DMS114 treated with DMSO at 0.1 percent for 48 hours (cell line): ENCODE results near the gene OR6V1.
A peak's percentile ranks its signal among the peaks of the same experiment; 100 is the strongest.

Source experiments
- DNase-seq: peaks from one replicate; lab custom pipeline; 2025; ENCODE audit not compliant: unreplicated experiment; lab: John Stamatoyannopoulos, UW

The OR6V1 gene, protein sequence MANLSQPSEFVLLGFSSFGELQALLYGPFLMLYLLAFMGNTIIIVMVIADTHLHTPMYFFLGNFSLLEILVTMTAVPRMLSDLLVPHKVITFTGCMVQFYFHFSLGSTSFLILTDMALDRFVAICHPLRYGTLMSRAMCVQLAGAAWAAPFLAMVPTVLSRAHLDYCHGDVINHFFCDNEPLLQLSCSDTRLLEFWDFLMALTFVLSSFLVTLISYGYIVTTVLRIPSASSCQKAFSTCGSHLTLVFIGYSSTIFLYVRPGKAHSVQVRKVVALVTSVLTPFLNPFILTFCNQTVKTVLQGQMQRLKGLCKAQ

DNA sequence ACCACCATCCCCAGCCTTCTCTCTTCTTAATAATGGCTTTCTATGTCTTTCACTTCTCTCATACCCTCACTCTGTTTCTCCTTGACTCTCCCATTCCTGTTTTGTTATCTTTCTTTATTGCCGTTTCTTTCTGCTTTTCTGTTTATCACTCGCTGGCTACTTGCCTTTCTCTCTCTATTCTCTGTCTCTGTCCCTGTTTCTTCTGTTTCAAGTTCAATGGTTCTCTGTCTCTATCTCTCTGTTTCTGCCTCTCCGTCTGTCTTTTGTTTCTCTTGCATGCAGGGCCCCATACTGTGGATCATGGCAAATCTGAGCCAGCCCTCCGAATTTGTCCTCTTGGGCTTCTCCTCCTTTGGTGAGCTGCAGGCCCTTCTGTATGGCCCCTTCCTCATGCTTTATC, at the start of gene OR6V1:
TSS of gene OR6V1 (plus strand) at position 301 of the 400 bp plus-strand sequence. CDS start at position 301, 0 bp downstream.
- DNase-seq: no peak

DNA sequence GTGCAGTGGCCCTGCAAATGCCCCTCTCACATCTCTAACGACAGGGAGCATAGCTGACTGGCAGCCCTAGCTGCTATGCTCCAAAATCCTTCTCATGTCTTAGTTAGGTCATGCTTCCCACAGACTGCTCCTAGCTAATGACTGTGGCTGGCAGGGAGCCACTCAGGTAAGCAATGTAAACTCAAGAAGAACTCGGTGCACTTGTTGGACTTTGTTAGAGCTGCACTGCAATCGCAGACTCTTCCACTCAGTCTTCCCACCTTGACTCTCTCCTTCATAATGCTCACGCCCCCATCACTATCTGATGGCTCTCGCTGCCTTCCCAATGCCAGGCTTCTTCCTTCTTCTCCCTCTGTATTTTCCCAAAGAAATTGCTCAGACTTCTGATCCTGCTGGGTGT, 49.2 kb upstream of the OR6V1 start:
- DNase-seq: no peak

DNA sequence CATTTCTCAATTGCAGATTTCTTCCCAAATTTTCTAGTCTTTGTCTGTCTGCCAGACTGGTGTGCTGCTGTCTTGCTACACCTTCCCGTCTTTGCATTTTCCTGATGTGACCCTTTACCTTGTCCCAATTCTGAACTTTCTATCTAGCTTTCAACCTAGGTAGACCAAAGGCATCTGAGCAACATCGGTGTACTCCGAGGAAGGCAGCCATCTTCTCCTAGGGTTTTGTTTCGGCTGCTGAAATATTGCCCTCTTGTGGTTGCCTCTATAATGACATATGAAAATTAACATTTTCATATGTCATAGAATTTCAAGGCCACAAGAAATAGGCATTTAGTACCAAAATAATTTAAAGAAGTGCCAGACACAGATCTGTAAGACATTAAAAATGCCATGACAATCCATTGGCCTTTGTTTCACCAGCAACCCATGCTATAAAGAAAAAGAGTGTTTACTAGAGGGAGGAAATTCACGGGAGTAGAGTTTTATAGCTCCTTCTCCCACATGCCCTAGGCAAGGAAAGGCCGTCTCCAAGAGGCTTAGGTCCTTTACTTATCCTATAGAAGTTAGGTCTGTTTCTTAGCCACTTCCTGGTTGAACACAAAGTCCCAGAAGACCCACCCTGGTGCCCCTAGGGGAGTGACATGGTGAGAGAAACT, 48.6 kb upstream of the OR6V1 start:
- DNase-seq: peak; percentile 45

DNA sequence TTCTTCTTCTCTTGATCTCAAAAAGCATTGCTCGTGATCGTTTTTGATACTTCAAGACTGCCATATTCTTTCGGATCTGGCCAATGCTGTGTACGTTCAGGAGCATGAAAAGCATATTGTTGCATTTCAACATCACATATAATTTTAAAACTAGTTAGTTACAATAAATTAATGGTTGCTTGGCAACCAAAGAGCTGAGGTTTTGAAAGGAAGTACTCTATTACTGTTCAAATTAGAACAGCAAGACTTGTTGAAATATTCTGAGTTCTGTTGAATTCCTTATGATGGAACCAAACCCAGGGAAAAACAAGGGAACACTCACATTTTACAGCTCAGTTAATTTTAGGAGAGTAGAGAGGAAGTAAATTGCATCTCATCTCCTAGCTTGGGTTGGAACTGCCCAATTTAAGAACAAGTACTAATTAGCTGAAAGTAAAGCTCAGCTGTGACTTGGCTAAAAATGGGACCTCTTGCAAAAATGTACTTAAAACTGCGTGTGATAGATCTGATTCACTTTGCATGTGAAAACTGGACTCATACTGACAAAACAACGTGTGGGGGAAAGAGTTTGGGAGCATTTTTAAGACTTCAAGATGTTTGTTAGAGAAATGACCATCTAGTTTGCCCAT, 46.4 kb upstream of the OR6V1 start:
- no peak for DNase-seq

DNA sequence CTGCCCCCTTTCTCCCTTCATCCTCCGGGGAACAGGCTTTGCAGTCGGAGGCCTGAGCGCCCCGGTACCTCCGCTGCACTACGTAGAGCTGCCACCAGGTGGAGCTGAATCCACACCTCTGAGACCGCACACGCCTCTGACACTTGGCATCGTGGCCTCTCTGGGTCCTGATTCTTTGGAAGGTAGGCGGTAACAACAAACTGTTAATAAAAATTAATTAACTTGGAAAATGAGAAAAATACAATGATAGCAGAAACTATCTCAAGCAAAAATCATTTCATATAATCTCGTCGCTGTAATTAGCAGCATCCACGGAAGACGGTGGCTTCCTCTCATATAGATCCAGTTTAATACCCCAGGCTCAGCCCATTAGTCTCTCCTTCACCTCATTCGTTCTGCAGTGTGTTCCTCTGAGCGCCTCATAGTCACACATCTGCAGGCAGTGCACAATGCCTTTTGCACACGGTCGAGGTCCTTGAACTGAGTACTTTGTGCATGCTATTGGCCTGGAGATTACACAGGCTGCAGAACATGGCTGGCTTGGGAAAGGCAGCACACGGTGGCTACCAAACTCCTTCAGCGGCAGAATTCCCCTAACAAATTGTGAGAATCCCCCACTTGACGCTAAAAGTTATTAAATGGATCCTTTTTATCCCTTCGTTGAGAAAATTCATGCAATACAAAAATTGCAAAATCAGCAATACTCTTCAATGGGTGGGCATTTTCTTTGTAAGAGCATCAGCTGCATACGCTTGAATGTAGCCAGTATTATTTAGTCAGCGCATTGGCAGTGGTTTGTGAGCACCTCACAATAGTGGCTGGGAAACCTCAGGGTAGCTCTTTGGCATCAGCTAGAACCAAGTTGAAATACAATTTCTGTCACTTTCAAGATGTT, 43.9 kb upstream of the OR6V1 start:
- peak; percentile 63 for DNase-seq

DNA sequence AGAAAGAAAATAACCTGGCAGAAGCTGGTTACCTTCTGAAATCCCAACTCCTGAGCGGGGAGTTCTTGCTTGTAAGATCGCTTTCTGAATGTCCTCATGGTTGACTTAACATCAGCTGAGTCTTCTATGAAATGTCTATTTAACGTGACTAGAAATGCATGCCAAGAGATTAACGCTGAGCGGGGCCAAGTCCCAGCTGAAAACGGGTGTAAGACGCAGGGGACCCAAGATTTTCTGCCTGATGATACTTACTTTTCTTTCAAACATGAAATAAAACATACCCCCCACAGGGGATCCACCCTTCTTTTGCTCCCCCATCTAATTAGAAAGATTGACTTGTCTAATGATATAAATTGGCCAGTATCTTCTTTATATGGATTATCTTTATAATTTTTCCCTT, 40.1 kb upstream of the OR6V1 start:
- no peak for DNase-seq

DNA sequence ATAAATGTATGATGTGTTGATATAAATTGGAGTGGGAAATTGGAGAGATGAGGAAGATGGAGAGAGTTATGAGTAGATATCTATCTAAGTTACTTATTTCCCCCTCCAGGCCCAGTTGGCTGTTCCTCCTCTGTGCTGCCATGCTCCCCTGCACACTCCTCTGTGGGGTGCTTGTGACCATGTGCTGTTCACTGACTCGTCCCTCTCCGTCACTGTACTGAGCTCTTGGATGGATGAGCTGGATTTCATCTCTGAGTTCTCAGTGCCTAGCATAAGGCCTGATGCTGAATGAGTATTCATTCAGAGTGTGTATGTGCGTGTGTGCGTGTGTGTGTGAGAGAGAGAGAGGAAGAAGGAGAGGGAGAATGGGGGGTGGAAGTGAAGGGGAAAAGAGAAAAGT, 39.7 kb upstream of the OR6V1 start:
- DNase-seq: no peak

DNA sequence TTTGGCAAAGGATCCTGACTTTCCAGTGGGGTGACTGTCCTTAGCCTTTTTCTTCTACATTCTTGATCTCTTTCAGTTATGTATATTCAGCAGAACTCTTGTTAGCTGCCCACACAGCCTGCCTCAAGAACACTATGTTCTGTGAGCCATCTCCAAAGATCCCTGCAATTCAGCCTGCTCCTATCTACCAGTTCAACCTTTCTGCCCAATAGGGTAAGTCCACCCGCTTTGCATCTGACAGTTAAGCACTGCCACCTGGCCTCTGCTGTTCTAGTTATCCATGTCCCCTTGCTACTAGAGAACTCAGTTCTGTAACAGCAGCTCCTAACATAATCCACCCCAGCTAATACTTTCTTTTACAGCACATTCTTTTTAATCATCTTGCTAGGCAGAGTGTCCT, 38.7 kb upstream of the OR6V1 start:
- no peak for DNase-seq

DNA sequence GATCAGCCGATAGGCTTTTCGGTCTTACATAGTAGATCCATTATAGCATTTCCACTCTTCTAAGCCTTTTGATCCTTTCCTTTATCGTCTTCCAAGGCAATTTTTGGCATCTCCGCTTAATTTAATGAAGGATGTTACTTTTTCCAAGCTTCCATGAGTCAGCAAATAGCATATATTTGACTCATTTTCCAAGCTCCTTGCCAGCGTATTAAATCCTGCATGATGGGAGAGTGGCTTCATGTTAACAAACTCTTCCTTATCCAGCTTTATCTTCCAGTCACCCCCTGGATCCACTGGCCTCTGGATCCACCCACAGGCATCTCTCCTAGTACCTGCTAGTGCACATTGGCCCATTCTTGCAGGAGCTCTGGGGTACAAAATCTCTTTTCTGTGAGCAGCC, 38.2 kb upstream of the OR6V1 start:
- DNase-seq: no peak

DNA sequence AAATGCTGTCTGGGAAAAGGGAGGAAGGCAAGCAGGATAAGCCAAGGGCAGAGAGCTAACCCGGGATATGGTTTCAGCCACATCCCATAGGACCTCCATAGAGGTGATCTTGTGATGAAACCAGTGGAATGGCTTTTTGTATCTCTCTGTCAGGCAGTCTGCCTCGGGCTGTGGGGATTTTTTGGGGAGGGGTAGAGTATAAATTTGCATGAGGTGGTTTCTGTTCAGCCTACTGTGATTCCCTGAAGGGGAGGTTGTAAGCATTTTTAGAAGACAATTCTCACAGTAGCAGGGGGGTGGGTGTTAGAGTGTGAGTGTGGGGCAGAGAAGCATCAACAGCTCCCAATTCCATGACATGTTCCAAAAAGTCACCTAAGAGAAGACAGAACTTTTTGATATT, 37.1 kb upstream of the OR6V1 start:
- no peak for DNase-seq

DNA sequence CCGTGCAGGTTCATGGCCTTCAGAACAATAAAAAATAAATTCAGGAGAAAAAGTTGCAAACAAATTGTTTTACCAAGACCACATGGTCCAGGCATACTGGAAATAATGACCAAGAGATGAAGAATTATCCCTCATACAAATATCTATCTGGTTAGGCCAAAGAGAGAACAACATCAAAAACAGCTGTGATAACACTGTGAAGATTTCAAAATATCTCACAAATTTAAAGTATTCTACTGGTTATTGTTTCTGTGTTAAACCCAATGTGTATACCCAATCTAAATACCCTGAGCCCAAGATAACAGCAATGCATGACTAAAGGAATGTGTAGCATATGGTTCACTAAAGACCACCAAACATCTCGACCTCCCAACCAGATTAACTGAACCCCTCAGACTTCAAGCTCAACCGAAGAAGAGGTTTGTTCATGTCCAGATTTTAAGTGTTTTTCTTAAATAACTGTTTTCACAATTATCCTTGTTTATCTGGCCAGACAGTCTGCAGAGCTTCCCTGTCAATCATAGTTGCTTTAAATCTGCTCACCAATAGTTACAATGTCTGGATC, 36.1 kb upstream of the OR6V1 start:
- DNase-seq: no peak

DNA sequence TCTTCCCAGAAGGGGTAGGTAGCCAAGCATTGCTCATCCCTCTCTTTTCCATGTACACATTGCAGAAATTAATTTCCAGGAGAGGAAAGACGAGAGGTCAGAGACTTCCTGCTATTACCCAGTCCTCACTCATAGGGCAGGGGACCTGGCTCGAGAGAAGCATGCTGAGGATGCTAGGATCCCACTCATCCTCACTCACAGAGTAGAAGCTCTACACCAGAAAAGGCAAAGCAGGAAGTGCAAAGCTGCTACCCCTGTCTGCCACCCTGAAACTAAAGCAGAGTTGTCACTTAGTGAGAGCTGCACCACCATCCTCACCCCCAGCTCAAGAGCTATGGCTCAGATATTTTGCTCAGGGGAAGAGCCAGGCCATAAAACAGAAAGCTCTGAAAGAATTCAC, 35.1 kb upstream of the OR6V1 start:
- DNase-seq: no peak

DNA sequence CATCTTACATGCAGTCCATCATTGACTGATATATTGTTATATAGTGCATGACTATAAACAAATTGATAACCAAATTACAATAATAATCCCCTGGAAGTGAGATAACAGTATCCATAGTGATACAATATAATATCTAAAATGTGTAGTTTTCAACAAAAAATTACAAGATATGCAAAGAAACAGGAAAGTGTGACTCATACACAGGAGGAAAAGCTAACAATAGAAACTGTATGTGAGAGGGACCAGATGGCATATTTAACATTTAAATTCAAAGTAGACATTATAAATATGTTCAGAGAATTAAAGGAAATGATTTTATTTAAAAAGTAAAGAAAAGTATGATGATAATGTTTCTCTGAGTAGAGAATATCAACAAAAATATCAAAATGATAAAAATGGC, 33.2 kb upstream of the OR6V1 start:
- no peak for DNase-seq

DNA sequence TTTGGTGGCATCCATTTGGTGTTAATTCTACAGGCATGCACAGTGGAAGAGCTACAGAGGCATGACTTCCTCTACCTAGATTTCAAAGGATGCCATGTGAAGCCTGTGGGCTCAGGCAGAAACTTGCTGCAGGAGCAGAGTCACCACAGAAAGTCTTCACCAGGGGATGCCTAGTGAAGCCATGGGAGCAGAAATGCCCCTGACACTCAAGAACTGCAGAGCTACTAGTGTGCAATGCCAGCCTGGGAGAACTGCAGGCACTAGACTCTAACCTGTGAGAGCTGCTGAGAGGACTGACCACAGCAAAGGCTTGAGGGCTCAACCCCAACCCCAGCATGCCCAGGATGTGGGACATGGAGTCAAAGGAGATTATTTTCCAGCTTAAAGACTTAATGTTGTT, 29.1 kb upstream of the OR6V1 start:
- DNase-seq: no peak

DNA sequence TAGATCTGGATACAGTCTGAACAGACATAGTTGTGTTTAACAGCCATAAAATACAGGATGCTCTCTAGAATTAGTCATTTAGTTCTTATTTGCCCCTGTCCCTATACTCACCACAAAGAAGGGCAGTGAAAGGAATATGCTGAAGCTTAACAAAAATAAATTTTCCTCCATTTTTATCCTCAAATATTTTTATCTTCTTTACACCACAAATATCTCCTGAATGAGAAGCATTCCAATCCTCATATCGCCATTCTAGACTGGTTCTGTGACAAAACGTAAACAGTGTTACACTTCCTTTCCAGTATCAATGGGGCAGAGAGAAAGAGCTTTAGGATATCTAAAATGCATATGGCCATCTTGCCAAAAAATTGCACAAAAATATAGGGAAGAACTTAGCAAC, 26.8 kb upstream of the OR6V1 start:
- no peak for DNase-seq

DNA sequence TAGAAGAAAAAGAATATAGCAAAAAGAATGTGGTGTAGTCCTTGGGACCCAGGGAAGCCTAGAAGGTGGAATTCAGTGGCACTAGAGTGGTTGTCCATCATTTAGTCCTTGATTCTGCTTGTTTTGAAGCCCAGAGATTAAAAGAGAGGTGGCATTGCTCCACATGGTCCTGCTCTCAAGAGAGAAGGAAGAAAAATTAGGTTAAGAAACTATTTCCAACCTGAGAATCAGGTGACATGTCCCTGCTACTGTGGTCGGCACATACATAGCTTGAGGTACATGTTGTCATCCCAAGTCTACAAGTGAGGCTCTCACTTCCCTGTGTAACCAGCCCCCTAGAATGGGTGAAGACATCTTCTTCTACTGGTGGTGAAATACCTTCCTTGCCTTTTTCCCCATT, 25.1 kb upstream of the OR6V1 start, which contains the start of gene OR9A2:
TSS of gene OR9A2 (minus strand) at position 101 of the 400 bp plus-strand sequence. CDS start at position 101, 0 bp downstream.
- no peak for DNase-seq

DNA sequence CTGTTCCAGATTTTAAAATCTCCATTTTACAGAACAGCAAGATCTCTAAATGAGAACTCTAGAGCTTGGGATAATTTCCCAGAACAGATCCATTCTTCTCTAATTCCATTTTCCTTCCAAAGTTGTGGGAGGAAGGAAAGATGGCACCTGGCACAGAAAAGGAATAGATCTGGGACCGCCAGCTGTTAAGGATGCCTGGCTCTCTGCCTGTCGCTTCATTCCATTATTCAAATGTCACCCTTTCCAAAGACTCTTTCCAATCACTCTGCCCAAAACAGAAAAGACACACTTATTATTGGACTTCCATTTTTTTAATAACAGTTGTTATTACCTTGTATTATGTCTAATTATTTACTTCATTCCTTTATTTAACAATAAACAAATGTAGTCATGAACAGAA, 24.5 kb upstream of the OR6V1 start:
- no peak for DNase-seq

DNA sequence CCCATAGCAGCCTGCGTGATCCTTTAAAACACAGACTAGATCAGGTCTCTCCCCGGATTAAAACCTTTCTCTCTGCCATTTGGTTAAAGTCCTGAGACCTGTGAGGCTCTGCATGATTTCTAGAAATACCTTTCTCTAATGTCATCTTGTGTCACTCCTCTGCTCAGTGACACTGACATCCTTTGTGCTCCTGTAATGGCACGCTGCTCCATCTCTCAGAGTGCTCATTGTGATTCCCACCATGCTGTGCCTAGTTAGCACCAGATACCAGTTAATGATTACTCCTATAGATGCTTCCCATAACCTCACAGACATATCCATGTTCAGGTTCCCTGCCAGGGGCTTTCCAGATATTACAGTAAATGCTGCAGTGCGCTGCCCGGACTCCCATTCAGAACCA, 13.5 kb upstream of the OR6V1 start:
- DNase-seq: no peak

DNA sequence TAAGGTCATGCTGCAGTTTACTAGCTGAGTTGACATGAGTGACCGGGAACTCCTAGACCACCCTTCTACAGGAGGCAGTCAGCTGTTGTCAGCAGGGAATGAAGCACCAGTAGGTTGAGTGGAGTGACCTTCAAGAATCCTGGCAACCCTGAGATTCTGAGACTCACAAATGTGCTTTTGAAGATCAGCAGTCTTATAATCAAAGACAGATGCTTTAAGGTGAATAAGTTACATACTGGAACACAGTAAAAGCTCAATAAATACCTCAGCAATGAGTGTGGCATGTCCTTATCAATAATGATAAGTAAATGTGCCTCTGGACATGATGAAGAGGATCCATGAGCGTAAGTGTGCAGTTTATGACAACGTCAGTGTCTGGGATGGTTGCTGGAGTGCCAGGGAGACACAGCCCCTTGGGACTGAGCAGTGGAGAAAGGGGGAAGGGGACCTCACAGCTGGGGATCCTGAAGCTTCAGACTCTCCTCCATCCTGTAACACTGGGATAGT, 11.9 kb upstream of the OR6V1 start:
- DNase-seq: no peak

DNA sequence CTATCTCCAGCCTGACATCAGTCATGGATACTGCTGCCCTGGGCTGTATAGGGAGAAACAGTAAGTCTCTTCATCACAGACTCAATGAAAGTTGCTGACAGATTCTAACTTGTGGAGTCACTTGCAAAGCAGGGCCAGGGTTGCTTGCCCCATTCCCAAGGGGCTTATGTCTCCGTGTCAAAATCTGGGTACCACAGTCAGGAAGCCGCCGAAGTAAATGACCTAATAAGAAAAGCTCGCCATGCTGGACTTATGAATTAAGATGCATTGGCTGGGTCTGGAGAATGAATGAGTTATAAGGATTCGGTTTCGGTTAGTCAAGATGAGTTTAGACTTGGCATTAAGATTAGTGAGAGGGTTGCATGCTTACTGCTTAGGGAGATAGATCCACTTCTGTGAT, 10.8 kb upstream of the OR6V1 start:
- no peak for DNase-seq
